Stimulated activated CD4-positive, alpha-beta T cell treated with anti-CD3 and anti-CD28 coated beads, Interleukin-4, amount 100 ng/mL, for 4 hours (primary cell): ENCODE results near the gene EIF2D.
"Not testable (repeated sequence)": the region's sequence is repeated elsewhere in the genome, so short reads cannot be mapped to it uniquely, and the experiment has no call there.

Experiments
- DNase-seq, 2 experiments: peaks; one replicate each; pipeline ENCODE4 v3.0.0-alpha.2; 2020

Gene EIF2D

DNA sequence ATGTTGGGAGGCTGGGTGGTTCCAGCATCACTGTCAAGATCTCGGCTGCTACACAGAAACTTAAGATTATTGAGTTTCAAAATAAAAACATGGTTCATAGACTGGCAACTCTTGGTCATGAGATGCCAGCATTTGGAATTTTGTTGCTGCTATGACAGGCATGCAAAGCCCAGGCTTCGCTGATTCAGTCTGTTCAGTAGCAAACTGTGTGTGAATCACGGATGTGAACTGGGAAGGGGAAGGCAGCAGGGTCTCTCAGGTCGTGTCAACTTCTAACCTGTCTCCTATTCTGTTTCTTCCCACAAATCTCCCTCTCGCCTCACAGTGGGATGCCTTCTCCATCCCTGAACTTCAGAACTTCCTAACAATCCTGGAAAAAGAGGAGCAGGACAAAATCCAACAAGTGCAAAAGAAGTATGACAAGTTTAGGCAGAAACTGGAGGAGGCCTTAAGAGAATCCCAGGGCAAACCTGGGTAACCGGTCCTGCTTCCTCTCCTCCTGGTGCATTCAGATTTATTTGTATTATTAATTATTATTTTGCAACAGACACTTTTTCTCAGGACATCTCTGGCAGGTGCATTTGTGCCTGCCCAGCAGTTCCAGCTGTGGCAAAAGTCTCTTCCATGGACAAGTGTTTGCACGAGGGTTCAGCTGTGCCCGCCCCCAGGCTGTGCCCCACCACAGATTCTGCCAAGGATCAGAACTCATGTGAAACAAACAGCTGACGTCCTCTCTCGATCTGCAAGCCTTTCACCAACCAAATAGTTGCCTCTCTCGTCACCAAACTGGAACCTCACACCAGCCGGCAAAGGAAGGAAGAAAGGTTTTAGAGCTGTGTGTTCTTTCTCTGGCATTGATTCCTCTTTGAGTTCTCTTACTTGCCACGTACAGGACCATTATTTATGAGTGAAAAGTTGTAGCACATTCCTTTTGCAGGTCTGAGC is 25.5 kb downstream of the EIF2D start:
- no peak for DNase-seq

DNA sequence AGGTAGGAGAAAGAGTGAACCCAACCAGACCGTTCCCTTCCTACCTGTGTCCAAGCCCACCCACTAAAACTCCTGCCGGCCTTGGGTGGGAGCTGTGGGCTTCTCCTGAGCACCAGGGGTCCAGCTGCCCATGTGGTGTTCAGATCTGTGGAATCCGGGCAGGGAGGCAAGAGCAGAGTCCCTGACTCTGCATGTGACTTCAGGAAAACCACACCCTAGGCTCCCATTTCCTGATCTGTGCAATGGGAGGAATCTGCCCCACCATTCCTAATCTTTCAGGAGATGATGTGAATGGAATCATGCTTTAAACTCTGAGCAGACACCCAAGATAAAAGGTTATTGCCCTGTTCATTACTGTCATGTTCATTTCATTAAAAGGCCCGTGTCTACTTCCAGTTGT is 27.6 kb downstream of the EIF2D start:
- DNase-seq, result no peak

- peak; percentile 76 to 83 for DNase-seq
These were observed 28.3 kb downstream of the EIF2D start for GRCh38 chr1:206583707-206584648.

DNA sequence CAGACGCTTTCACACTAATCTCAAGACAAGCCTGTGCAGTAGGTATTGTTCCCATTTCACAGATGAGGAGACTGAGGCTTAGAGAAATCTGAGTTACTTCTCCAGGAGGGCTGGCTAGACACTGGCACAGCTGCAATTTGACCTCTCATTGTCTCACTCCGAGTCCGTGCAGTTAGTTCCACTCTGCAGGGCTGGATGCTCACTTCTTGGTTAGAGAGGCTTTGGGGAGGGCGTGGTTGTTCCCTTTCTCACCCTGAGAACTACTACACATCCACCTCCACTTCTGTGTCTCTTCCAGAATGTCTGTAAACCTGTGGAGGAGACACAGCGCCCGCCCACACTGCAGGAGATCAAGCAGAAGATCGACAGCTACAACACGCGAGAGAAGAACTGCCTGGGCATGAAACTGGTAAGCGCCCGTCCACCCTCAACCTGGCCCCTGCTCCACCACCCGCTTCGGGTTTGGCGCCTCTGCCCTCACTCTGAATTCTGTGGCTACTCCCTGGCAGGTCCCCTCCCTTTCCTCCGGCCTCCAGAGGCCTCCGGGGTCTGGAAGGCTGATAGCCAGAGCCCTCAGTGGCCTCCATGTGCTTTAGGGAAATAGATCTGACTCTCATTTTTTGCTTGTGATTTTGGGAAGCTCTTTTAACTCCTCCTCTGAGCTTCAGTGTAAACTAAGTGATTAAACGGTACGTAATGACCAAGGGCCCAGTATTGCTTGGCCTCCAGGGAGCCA is 29.1 kb downstream of the EIF2D start:
- peak; percentile 53 to 66 for DNase-seq

DNA sequence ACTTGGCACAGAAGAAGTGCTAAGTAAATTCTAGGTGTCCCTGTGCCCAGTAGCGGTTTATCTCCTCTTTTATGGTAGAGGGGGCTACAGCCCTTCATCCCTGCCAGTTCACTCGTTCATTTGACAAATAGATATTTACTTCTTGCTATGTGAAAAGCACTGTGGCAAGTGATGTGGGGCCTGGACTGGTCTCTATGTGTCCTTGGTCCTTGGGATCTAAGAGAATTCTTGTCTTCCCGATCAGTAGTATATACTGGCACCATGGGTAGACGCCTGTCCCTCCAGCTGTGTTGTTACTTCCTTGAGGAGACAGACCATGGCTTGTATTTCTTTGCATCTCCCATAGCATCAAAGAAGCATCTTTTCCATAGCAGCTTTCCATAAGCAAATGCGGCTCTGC is 29.7 kb downstream of the EIF2D start:
- DNase-seq, result no peak

DNA sequence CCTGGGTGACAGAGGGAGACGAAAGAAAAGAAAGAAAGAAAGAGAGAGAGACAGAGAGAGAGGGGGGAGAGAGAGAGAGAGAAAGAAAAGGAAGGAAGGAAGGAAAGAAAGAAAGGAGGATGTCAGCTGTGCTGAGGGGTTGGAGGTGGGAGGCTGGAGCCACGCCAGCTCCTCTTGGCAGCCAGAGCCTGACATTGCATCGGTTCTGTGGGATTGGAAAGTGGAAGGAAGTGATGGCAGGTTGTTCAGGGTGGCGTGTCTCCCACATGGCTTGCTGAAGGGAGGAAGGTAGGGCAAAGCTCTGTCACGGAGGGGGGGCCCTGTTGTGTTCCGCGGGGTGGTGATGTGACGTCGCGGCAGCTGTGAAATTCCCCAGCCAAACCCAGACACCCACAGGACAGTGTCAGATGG is 30.7 kb downstream of the EIF2D start:
- peak; percentile 62 to 89 for DNase-seq

DNA sequence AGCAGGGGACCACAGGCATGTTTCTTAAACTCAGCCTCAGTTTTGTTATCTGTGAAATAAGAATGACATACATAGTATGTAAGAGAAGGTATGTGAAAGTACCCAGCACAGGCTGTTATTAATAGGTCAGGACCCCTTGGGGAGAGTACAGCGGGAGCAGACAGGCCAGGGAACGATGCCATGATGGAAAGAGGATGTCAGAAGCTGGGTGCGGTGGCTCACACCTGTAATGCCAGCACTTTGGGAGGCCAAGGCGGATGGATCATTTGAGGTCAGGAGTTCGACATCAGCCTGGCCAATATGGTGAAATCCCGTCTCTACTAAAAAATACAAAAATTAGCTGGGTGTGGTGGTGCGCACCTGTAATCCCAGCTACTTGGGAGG is 31.2 kb downstream of the EIF2D start:
- not testable (repeated sequence) for DNase-seq

DNA sequence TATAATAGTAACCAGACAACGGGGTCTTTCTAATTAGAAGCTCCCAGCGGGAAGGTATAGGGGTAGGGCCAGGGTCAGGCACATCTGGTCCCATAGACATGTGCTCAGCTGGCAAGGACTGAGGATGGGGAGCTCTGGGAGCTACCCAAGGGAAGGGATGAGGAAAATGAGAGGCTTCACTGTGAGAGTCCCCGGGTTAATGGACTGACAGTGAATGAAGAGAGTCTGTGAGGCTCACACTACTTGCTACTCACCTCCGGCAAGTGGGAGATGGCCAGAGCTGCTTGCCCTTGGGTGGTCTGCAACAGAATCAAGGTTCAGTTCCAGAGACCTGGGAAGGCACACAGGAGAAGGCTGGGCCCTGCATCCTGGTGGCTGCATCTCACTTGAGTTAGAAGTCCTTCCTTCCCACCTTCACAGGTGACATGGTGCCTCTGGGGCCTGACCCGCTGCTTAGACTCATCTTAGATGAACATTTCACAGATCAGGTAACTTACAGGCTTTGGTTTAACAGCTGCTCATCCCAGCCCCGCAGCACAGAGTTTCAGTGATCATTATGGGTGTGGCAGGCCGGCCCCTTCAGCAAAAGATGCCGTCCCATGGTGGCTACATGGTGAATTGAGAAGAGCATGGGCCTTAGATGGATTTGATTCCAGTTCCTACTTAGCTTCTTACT is 31.7 kb downstream of the EIF2D start:
- DNase-seq, result peak in 1 of 2 experiments; percentile 19

DNA sequence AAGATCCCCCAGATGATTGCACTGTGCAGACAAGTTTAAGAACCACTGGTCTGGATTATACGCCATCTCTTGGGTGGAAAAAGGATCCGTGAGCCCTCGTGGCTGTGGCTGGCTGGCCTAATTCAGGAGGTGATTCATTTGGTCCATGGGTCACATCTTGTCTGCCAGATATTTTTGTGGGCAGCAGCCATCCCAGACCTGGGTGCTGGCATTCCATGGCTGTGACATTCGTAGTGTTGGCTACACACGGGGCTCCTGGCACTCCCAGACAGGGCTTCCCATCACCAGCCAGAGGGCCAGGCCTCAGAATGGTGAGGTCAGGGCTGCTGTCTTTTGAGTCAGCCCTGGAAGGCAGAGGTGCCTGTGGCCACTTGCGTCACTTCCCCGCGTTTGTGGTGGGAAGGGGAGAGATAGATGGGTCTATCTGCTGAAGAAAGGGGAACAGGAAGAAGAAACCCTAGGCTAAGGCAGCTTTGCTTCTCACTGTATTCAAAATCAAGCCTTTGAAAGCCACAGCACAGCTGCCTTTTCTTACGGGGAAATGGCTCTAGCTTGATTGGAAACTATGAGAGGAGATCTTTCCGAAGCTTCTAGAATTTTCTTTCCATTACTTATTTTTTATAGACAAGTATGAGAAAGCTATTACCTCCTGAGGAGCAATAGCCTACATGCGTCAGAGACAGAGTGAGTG is 32.4 kb downstream of the EIF2D start:
- peak; percentile 67 to 89 for DNase-seq

GRCh38 chr1:206578978-206579374 is 33.3 kb downstream of the EIF2D start:
- no peak for DNase-seq

- peak in 1 of 2 experiments; percentile 53 for DNase-seq
These were observed 33.9 kb downstream of the EIF2D start for GRCh38 chr1:206578068-206578977.

- DNase-seq, result no peak
These were observed 34.6 kb downstream of the EIF2D start for GRCh38 chr1:206577626-206578025.

DNA sequence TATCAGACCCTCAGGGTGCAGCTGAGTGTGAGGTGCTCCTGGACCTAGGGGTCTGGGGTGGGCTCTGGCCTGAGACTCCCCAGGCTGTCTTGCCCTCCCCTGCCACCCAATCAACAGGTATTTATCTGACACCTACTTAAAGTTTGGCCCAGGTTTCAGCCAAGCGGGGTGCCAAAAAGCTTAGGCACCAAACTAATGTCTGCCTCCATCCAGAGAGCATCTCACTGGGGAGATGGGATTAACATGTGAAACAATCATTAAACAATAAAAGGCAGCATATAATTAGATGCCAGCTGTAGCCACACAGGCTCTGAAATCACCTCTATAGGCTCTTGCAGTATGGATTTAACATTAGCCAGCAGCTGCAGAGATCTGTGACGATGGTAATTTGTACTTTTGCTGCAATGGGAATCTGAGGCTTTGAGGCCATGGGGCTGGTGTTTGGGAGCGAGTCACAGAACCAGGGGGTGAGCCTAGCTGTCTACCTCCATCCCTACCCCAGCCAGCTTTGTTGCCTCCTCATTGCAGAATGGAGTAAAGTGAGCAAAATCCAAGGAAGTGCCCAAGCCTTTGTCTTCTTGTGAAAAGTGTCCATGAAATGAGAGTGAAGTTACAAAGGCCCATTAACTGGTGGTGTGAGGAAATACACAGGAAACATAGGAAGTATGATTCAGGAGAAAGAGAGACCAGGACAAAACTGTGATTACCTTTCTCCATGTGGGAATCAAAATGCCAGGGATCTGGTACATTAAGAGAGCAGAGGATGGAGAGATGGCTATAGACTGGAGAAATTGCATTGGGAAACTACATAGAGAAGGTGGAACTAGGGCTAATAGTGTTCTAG is 36.1 kb downstream of the EIF2D start:
- no peak for DNase-seq

DNA sequence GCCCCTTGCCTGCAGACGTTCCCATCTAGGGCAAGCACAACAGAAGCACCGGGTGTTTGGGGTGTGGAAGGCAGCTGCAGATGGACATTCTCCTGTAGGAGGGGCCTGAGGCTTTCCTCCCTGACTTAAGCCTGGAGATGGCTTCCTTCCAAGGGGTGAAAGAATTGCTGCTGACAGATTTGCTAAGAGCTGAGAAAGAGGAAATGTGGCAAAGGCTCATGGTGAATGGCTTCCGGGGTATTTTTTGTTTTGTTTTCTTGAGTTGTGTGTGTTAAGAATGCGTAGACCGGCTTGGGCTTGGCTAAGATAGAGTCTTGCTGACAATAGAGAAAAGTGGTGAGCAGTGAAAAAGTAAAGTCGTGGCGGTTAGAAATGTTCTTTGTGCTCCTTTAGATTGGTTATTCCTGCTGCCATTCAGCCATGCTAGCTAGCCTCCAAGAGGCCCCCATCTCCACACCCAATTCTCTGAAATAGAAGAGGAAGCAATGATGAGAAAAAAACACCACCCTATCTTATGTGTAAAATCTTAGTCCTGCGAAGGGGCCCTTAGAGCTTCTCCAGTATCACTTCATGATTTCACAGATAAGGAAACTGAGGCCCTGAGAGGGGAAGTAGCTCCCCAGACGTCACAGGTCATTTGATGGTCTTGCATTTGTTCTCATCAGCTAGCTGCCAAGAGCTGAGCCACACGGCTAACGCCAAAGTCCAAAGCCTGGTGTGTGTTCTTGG is 36.9 kb downstream of the EIF2D start:
- DNase-seq, result no peak

- no peak for DNase-seq
These were observed 38.5 kb downstream of the EIF2D start for GRCh38 chr1:206573762-206574161.

GRCh38 chr1:206573319-206573718 is 38.9 kb downstream of the EIF2D start:
- DNase-seq, result no peak

GRCh38 chr1:206572835-206573234 is 39.4 kb downstream of the EIF2D start:
- DNase-seq, result no peak

DNA sequence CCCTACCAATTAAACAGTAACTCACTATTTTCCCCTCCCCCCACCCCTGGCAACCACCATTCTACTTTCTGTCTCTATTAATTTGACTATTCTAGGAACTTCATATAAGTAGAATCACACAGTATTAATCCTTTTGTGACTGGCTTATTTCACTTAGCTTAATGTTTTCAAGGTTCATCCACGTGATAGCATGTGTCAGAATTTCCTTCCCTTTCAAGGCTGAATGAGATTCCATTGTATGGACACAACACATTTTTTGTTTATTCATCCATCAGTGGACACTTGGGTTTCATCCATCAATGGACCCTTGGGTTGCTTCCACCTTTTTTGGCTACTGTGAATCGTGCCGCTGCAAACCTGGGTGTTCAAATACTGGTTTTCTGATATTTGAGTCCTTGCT is 41.7 kb downstream of the EIF2D start:
- no peak for DNase-seq

- DNase-seq, result no peak
These were observed 42.7 kb downstream of the EIF2D start for GRCh38 chr1:206569556-206569955.
